Left ventricle myocardium superior (tissue), 1 donor: ENCODE data around the gene PELI3. TPM values are rescaled to one million over a fixed set of nuclear protein-coding genes. Genes with fewer than 3 reads are reported as not detected.

ENCODE experiments used
- ATAC-seq: fragments of 200-7000 bp; cut with Tn5 transposase; one replicate; pipeline ENCODE4 v1.9.1; 2020; ENCODE audit warnings: mild to moderate bottlenecking, moderate library complexity
- DNase-seq: peaks from one replicate; pipeline ENCODE4 v3.0.0-alpha.2; 2020
- intact Hi-C: fragments of 100-400 bp; cut with micrococcal nuclease; formaldehyde crosslinking; loops from one replicate; pipeline ENCODE4 v1.11.0; 2022
- total RNA-seq: library from RNA; stranded (reverse); fragmentation: NEBNext Ultra II Directional; extraction: Animal tissue kit (Norgen Biotek cat#: 25700); gene quantifications from one replicate; pipeline ENCODE4 v1.2.1, GENCODE V29; 2021
- donor health status: DM: no; HTN: yes; CAD: no; lungs with severe emphysema.

The PELI3 gene
- total RNA-seq, 1 donor from 2014 or later, result 10.9 TPM

GRCh38 chr11:66491315-66491935, 24.7 kb downstream of the PELI3 start:
- DNase-seq (peak; percentile 8), ATAC-seq (no peak)
- intact Hi-C loops, result no loop called here

GRCh38 chr11:66492161-66492865, 25.6 kb downstream of the PELI3 start:
- ATAC-seq (no peak), DNase-seq (peak; percentile 14)
- intact Hi-C loops, result no loop called here

GRCh38 chr11:66493130-66493529, 26.4 kb downstream of the PELI3 start:
- intact Hi-C loops, result no loop called here
- DNase-seq (no peak), ATAC-seq (no peak)

- intact Hi-C loops, result no loop called here
- ATAC-seq (no peak), DNase-seq (no peak)
Measured at GRCh38 chr11:66494458-66494857, 27.8 kb downstream of the PELI3 start.

GRCh38 chr11:66494935-66495334, 28.2 kb downstream of the PELI3 start:
- DNase-seq (no peak), ATAC-seq (no peak)
- intact Hi-C loops, result no loop called here

GRCh38 chr11:66495401-66495854, 28.7 kb downstream of the PELI3 start:
- DNase-seq, result no peak
- no peak for ATAC-seq

GRCh38 chr11:66497206-66497605, 30.5 kb downstream of the PELI3 start:
- intact Hi-C loops, result no loop called here
- ATAC-seq, result no peak
- DNase-seq, result no peak

More at GRCh38 chr11:66495401-66495854, 28.7 kb downstream of the PELI3 start:
- intact Hi-C loops, result no loop called here

GRCh38 chr11:66498506-66498905, 31.8 kb downstream of the PELI3 start:
- intact Hi-C loops, result no loop called here
- ATAC-seq (no peak), DNase-seq (no peak)

- DNase-seq, result no peak
- intact Hi-C loops, result no loop called here
- ATAC-seq, result no peak
Measured at GRCh38 chr11:66505276-66505816, 38.6 kb downstream of the PELI3 start.

- DNase-seq (peak; percentile 33), ATAC-seq (peak; percentile 41)
- intact Hi-C loops, result no loop called here
Measured at GRCh38 chr11:66509131-66509561, 42.4 kb downstream of the PELI3 start.

GRCh38 chr11:66510271-66510989, 43.7 kb downstream of the PELI3 start, which contains the start of gene BBS1:
Gene BBS1 (plus strand): TSS chr11:66510635. CDS start chr11:66510660, 25 bp downstream.
- intact Hi-C loops, result no loop called here
- ATAC-seq, result peak; percentile 98
- peak; percentile 94 for DNase-seq

- DNase-seq, result no peak
- intact Hi-C loops, result no loop called here
- ATAC-seq, result no peak
Measured at GRCh38 chr11:66510990-66511339, 44.3 kb downstream of the PELI3 start.

GRCh38 chr11:66523611-66524010, 56.9 kb downstream of the PELI3 start:
- intact Hi-C loops, result no loop called here
- DNase-seq (peak; percentile 79), ATAC-seq (peak; percentile 93)

GRCh38 chr11:66524304-66525040, 57.8 kb downstream of the PELI3 start:
- intact Hi-C loops, result no loop called here
- DNase-seq, result no peak
- ATAC-seq, result peak; percentile 53

Other genes starting within 250 kb of the PELI3 start
- 34.9 TPM for gene KLC2, start 209.2 kb upstream of the PELI3 start, total RNA-seq
- 123 TPM for gene RAB1B, start 198.3 kb upstream of the PELI3 start, total RNA-seq
- not detected for gene CNIH2, start 188.7 kb upstream of the PELI3 start, total RNA-seq
- 41.1 TPM for gene YIF1A, start 177.8 kb upstream of the PELI3 start, total RNA-seq
- gene TMEM151A, start 175.0 kb upstream of the PELI3 start, total RNA-seq, result 0.25 TPM
- gene CD248, start 149.9 kb upstream of the PELI3 start, total RNA-seq, result 11.1 TPM
- 1.7 TPM for gene RIN1, start 130.5 kb upstream of the PELI3 start, total RNA-seq
- 14.7 TPM for gene BRMS1, start 121.8 kb upstream of the PELI3 start, total RNA-seq
- 55.1 TPM for gene B4GAT1, start 119.3 kb upstream of the PELI3 start, total RNA-seq
- 22.6 TPM for gene SLC29A2, start 95.1 kb upstream of the PELI3 start, total RNA-seq
- gene NPAS4, start 45.9 kb upstream of the PELI3 start, total RNA-seq, result not detected
- 61.1 TPM for gene MRPL11, start 28.1 kb upstream of the PELI3 start, total RNA-seq
- gene DPP3, start 13.5 kb downstream of the PELI3 start, total RNA-seq, result 9.7 TPM
- 17.8 TPM for gene BBS1, start 43.7 kb downstream of the PELI3 start, total RNA-seq
- 5.5 TPM for gene ZDHHC24, start 79.1 kb downstream of the PELI3 start, total RNA-seq
- not detected for gene ACTN3, start 80.0 kb downstream of the PELI3 start, total RNA-seq
- 64.5 TPM for gene CTSF, start 101.7 kb downstream of the PELI3 start, total RNA-seq
- gene CCDC87, start 126.2 kb downstream of the PELI3 start, total RNA-seq, result 0.25 TPM
- gene CCS, start 126.3 kb downstream of the PELI3 start, total RNA-seq, result 26.8 TPM
- 31.4 TPM for gene RBM14, start 149.7 kb downstream of the PELI3 start, total RNA-seq
- gene RBM4, start 171.8 kb downstream of the PELI3 start, total RNA-seq, result 69.5 TPM
- 13.1 TPM for gene RBM4B, start 211.0 kb downstream of the PELI3 start, total RNA-seq